ENCODE results near the gene MND1. TPM values are rescaled to one million over a fixed set of nuclear protein-coding genes. Genes with fewer than 3 reads are reported as not detected.

Gene MND1
- total RNA-seq, 2 experiments from 2014 or later, result 29.1 to 31.8 TPM

- peaks cover 21% of the 10 kb centered on the region for H3K4me1 Mint-ChIP-seq
- no peak overlapping the region for H3K4me3 Mint-ChIP-seq
- no peaks in the 10 kb centered on the region for H3K27me3 Mint-ChIP-seq
- peaks cover 6% of the 10 kb centered on the region for H3K36me3 Mint-ChIP-seq
- ATAC-seq (ENCODE audit: low read depth), result no peak
- POLR2A ChIA-PET, result interaction anchor here (4.7 kb wide), 1 partner anchor 36 kb away, joined by 50 read pairs; no protein-coding TSS in a partner anchor
- DNase-seq, result no peak
- H3K27ac Mint-ChIP-seq, result no peak overlapping the region
- H3K9me3 Mint-ChIP-seq, result no peaks in the 10 kb centered on the region
Observed at GRCh38 chr4:153464068-153464467, 119.6 kb downstream of the MND1 start.

Other genes starting within 250 kb of the MND1 start
- under 1 TPM; 0.62 to 0.75 TPM for gene TRIM2, start 140.2 kb upstream of the MND1 start, total RNA-seq
- gene TMEM131L, start 121.7 kb downstream of the MND1 start, total RNA-seq, result 10 to 100 TPM; 51.8 to 57.2 TPM

Data from activated naive CD8-positive, alpha-beta T cell treated with anti-CD3 and anti-CD28 coated beads, Interleukin-2, amount 10 ng/mL, durations not matched to agents 7 days and 5 days (primary cell).